ENCODE measurements around the gene UNCX.

DNA sequence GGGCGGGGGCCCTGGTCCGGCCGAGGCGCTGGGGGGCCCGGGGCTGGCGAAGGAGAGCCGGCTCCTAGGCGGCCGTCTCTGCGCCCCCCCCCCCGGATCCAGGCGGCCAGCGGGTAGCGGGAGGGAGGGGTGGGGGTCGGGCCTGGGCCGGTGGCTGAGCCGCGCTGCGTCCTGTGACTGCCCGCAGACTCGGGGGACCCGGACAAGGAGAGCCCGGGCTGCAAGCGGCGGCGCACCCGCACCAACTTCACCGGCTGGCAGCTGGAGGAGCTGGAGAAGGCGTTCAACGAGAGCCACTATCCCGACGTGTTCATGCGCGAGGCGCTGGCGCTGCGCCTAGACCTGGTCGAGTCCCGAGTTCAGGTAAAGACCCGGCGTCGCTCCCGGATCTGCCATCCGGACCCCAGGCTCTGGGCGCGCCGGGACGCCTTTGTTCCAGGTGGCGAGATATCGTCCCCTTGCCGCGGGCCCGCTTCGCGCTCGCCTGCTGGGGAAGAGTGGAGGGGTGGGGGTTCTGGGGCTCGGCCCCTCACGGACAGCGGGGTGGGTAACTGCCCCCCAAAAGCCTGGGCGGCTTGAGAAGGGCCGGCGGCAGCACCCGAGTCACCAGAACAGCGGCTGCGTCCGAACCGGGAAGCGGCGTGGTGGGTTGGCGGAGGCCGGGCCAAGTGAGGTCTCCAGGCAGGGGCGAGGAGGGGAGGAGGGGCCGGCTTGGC lies 819 bp downstream of the UNCX start:
- TF ChIP-seq REST (IDR thresholded peaks at IDR 0.05; ENCODE audit: unreplicated experiment) = no peak
- TF ChIP-seq CTCF (conservative IDR thresholded peaks at IDR 0.05; ENCODE audit: low read depth in 2 of 2) = no peak
- no peak for TF ChIP-seq JUNB (IDR thresholded peaks at IDR 0.05; ENCODE audit: unreplicated experiment)
- TF ChIP-seq EZH2phosphoT487 (IDR thresholded peaks at IDR 0.05; ENCODE audit: unreplicated experiment) = peak; percentile 98
- TF ChIP-seq POLR2AphosphoS5 (IDR thresholded peaks at IDR 0.05; ENCODE audit: low read depth) = no peak
- no peak for TF ChIP-seq CREB1 (CRISPR knock-in tag; IDR thresholded peaks at IDR 0.05; ENCODE audit: low read depth)
- peak; percentile 96 for TF ChIP-seq EZH2 (IDR thresholded peaks at IDR 0.05; ENCODE audit: low read depth, unreplicated experiment)
- TF ChIP-seq ZNF114 (CRISPR knock-in tag; IDR thresholded peaks at IDR 0.05) = no peak
